ENCODE measurements around the gene C1orf116.
"Not testable (repeated sequence)": the region's sequence is repeated elsewhere in the genome, so short reads cannot be mapped to it uniquely, and the experiment has no call there.

Gene C1orf116

GRCh38 chr1:207049054-207049453, 16.5 kb upstream of the C1orf116 start:
- Histone ChIP-seq H3K27ac (no peak overlapping the region), H3K4me3 (peak overlapping the region; percentile 96)

GRCh38 chr1:207048041-207048440, 15.5 kb upstream of the C1orf116 start:
- no peak for DNase-seq (ENCODE audit: low spot score)
- no peak for TF ChIP-seq CTCF (IDR thresholded peaks at IDR 0.05)
- H3K4me3 ChIP-seq, result no peak overlapping the region
- no peak overlapping the region for H3K27ac ChIP-seq

More at GRCh38 chr1:207049054-207049453, 16.5 kb upstream of the C1orf116 start:
- no peak for TF ChIP-seq CTCF (IDR thresholded peaks at IDR 0.05)
- no peak for DNase-seq (ENCODE audit: low spot score)

GRCh38 chr1:207047505-207047904, 14.9 kb upstream of the C1orf116 start:
- no peak for TF ChIP-seq CTCF (IDR thresholded peaks at IDR 0.05)
- Histone ChIP-seq H3K27ac (no peak overlapping the region), H3K4me3 (no peak overlapping the region)
- DNase-seq (ENCODE audit: low spot score), result no peak

GRCh38 chr1:207045453-207045852, 12.9 kb upstream of the C1orf116 start:
- Histone ChIP-seq H3K27ac (no peak overlapping the region), H3K4me3 (no peak overlapping the region)
- DNase-seq (ENCODE audit: low spot score), result no peak
- no peak for TF ChIP-seq CTCF (IDR thresholded peaks at IDR 0.05)

GRCh38 chr1:207041397-207041796, 8.8 kb upstream of the C1orf116 start:
- not testable (repeated sequence) for DNase-seq (ENCODE audit: low spot score); H3K4me3 ChIP-seq; H3K27ac ChIP-seq

GRCh38 chr1:207040181-207040533, 7.6 kb upstream of the C1orf116 start:
- no peak for TF ChIP-seq CTCF (IDR thresholded peaks at IDR 0.05)
- no peak overlapping the region for H3K27ac ChIP-seq
- H3K4me3 ChIP-seq, result no peak overlapping the region
- DNase-seq (ENCODE audit: low spot score), result no peak

GRCh38 chr1:207039380-207040180, 7.0 kb upstream of the C1orf116 start:
- DNase-seq (ENCODE audit: low spot score), result no peak
- Histone ChIP-seq H3K27ac (no peak overlapping the region), H3K4me3 (no peak overlapping the region)
- no peak for TF ChIP-seq CTCF (IDR thresholded peaks at IDR 0.05)

Measured in coronary artery (tissue), 2 donors.